Transverse colon (tissue), 4 donors: ENCODE data around the gene MRPL34. TPM values are rescaled to one million over a fixed set of nuclear protein-coding genes. Genes with fewer than 3 reads are reported as not detected.

Experiments
- DNase-seq: peaks from one replicate; pipeline ENCODE4 v3.0.0-alpha.2; 2019
- H3K27ac ChIP-seq, 4 donors: fragments of 200-600 bp; sonication (generic); 2 replicates each; pipeline ENCODE4 v1.5.1; 2016 to 2018; ENCODE audit warnings: inconsistent platforms in 4 of 4
- H3K27me3 ChIP-seq: fragments of 200-600 bp; sonication (generic); 2 replicates; pipeline ENCODE4 v1.5.1; 2017; ENCODE audit warnings: inconsistent platforms
- H3K36me3 ChIP-seq, 4 donors: fragments of 200-600 bp; sonication (generic); 2 replicates each; pipeline ENCODE4 v1.5.1; 2017 to 2019; ENCODE audit warnings: inconsistent platforms in 4 of 4
- H3K4me1 ChIP-seq, 4 donors: fragments of 200-600 bp; sonication (generic); 2 replicates each; pipeline ENCODE4 v1.5.1; 2017 to 2020; ENCODE audit warnings: inconsistent platforms in 4 of 4
- H3K4me3 ChIP-seq, 4 donors: fragments of 200-600 bp; sonication (generic); 1 replicate in 1 of 4; 2 replicates in 3 of 4; pipeline versions ENCODE4 v1.5.1 to v1.6.1; 2017 to 2019; ENCODE audit warnings: inconsistent platforms in 4 of 4
- H3K9me3 ChIP-seq, 2 donors: fragments of 200-600 bp; sonication (generic); 2 replicates each; pipeline ENCODE4 v1.5.1; 2017 to 2019; ENCODE audit warnings: inconsistent platforms in 2 of 2
- CTCF ChIP-seq, 5 experiments: fragments of 200-600 bp in 3 of 5; fragments of 450-650 bp in 2 of 5; sonication (generic) in 3 of 5; IDR thresholded peaks; 1 replicate in 2 of 5; 2 replicates in 3 of 5; pipeline ENCODE4 v1.5.1; 2016 to 2017; ENCODE audit warnings: antibody characterized with exemption in 5 of 5, inconsistent platforms in 3 of 5, mild to moderate bottlenecking in 2 of 5, moderate library complexity in 1 of 5
- EP300 ChIP-seq: sonication (generic); formaldehyde crosslinking; IDR thresholded peaks from one replicate; pipeline ENCODE4 v1.6.1; 2017; ENCODE audit warnings: antibody characterized with exemption, low read depth
- POLR2A ChIP-seq: fragments of 450-650 bp; IDR thresholded peaks from one replicate; pipeline ENCODE4 v1.6.1; 2016; ENCODE audit warnings: antibody characterized with exemption, mild to moderate bottlenecking, moderate library complexity
- POLR2AphosphoS5 ChIP-seq, 3 donors: sonication (generic); formaldehyde crosslinking; IDR thresholded peaks; one replicate each; pipeline ENCODE4 v1.6.1; 2016; ENCODE audit warnings: antibody characterized with exemption in 3 of 3
- WGBS, 2 donors: methylation state at CpG; one replicate each; pipeline ENCODE4 v1.1.5; 2018; ENCODE audit warnings: low coverage in 1 of 2; 5-methylcytosine and 5-hydroxymethylcytosine counted together
- in situ Hi-C, 4 donors: fragments of 200-750 bp; cut with MboI; loops; one replicate each; pipeline versions ENCODE4 v1.15.0 to v1.15.1; 2017; ENCODE audit warnings: low sequenced_read_pairs in 3 of 4, low pct_ligation_motif_present in 1 of 4, low pct_unique_long_range_greater_than_20kb in 1 of 4
- intact Hi-C: fragments of 100-400 bp; cut with DNase I; formaldehyde crosslinking; loops from one replicate; pipeline ENCODE4 v1.15.1; 2023; ENCODE audit warnings: low total_unique reads
- total RNA-seq, 4 donors: library from RNA; depleted of rRNA; stranded (reverse); fragments of >200 nt; gene quantifications; one replicate each; pipeline ENCODE4 v1.1.0, GENCODE V29; 2016

The MRPL34 gene
- total RNA-seq, 4 donors from 2014 or later = 243 to 390 (median 272) TPM

- Histone ChIP-seq H3K9me3 (no peaks in the 10 kb centered on the region), H3K4me3 (peak within 1 kb of the TSS; percentile 62 to 92 (median 80)), H3K27ac (peak within 1 kb of the TSS; percentile 80 to 87 (median 85)), H3K36me3 (peaks cover 0 to 8% (median 3%) of the 10 kb centered on the region in 4 donors), H3K4me1 (peaks cover 27 to 57% (median 40%) of the 10 kb centered on the region in 4 donors), H3K27me3 (no peaks in the 10 kb centered on the region)
- in situ Hi-C loops = no loop called here
- peak; percentile 100 for DNase-seq
- intact Hi-C loops = no loop called here
- TF ChIP-seq EP300 (no peak), CTCF (IDR thresholded peaks at IDR 0.05) (no peak), POLR2A (peak; percentile 76), POLR2AphosphoS5 (IDR thresholded peaks at IDR 0.05) (peak; percentile 42 to 75 (median 73))
- whole genome bisulfite sequencing, 2 donors = 0 to 1% methylated on average over 2 to 46 of the region's 46 CpGs
Measured at GRCh38 chr19:17309198-17309964, 3.7 kb downstream of the MRPL34 start, which contains the start of gene DDA1. DDA1 (plus strand) TSS chr19:17309563; CDS start chr19:17309655, 92 bp downstream.

GRCh38 chr19:17309965-17310461, 4.3 kb downstream of the MRPL34 start:
- Histone ChIP-seq H3K27me3 (no peaks in the 10 kb centered on the region), H3K4me1 (peaks cover 21 to 51% (median 34%) of the 10 kb centered on the region in 4 donors), H3K27ac (peak overlapping the region; percentile 80 to 87 (median 85)), H3K36me3 (peaks cover 0 to 12% (median 5%) of the 10 kb centered on the region in 4 donors), H3K9me3 (no peaks in the 10 kb centered on the region), H3K4me3 (peak overlapping the region; percentile 62 to 92 (median 80))
- intact Hi-C loops = no loop called here
- in situ Hi-C loops = no loop called here
- TF ChIP-seq CTCF (IDR thresholded peaks at IDR 0.05) (no peak), EP300 (no peak), POLR2AphosphoS5 (IDR thresholded peaks at IDR 0.05) (no peak), POLR2A (no peak)
- DNase-seq = no peak
- WGBS, 2 donors = 0 to 8% methylated on average over 8 to 23 of the region's 23 CpGs

DNA sequence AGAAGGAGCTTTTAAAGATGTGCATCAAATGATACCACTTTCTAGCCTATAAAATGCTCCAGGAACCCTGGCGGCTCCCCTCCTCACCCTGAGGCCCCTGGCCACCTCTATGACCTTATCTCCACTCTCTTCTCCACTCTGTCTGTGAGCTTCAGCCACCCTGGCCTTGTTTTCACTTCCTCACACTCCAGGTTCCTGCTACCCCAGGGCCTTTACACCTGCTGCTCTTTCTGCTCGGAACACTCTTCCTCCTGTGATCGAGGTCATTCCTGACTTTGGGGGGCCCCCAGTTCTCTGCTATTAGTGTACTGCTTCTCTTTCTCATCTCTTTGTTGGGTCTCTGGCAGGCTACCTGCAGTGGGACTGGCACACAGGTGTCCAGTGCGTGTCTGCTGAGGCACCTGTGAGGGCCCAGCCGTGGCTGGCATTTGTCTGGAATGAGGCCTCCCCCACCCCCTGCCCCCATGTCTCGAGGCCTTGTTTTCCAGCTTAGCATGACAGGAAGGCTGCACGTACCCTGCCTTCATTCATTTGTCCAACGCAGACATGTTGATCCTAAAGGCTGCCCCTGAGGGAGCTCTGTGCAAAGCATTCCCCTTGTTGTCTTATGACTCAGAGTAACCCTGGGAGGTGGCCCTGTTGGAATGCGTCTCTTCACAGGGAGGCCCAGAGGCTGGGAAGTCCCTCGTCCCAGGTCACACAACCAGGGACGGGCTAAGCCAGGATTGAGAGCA, 6.0 kb downstream of the MRPL34 start:
- in situ Hi-C loops (no loop called here), intact Hi-C loops (no loop called here)
- H3K36me3 ChIP-seq = peaks cover 0 to 20% (median 9%) of the 10 kb centered on the region in 4 donors
- DNase-seq = no peak
- no peaks in the 10 kb centered on the region for H3K9me3 ChIP-seq
- H3K27ac ChIP-seq = no peak overlapping the region
- WGBS, 2 donors = 69% methylated on average over 9 of the region's 11 CpGs; no CpG with 5 or more reads in 1 of the 2 donors
- H3K4me3 ChIP-seq = no peak overlapping the region
- TF ChIP-seq CTCF (IDR thresholded peaks at IDR 0.05) = no peak
- TF ChIP-seq POLR2A = no peak
- no peak for TF ChIP-seq POLR2AphosphoS5 (IDR thresholded peaks at IDR 0.05)
- TF ChIP-seq EP300 = no peak
- peaks cover 17 to 43% (median 26%) of the 10 kb centered on the region in 4 donors for H3K4me1 ChIP-seq
- H3K27me3 ChIP-seq = no peaks in the 10 kb centered on the region
